ENCODE data around the gene GREB1. TPM values are rescaled to one million over a fixed set of nuclear protein-coding genes. Genes with fewer than 3 reads are reported as not detected.

GREB1 gene
- total RNA-seq, 4 donors from 2014 or later, result 3.0 to 6.1 (median 4.3) TPM

GRCh38 chr2:11512431-11512830 is 21.4 kb upstream of the GREB1 start:
- Histone ChIP-seq H3K36me3 (no peaks in the 10 kb centered on the region), H3K4me1 (no peaks in the 10 kb centered on the region), H3K4me3 (no peak overlapping the region), H3K27me3 (no peaks in the 10 kb centered on the region), H3K9me3 (no peaks in the 10 kb centered on the region), H3K27ac (no peak overlapping the region)
- no peak for TF ChIP-seq EP300 (IDR thresholded peaks at IDR 0.05)
- no peak for TF ChIP-seq POLR2A (IDR thresholded peaks at IDR 0.05)
- no peak for TF ChIP-seq POLR2AphosphoS5 (IDR thresholded peaks at IDR 0.05)
- TF ChIP-seq CTCF (IDR thresholded peaks at IDR 0.05), result no peak
- no peak for DNase-seq (ENCODE audit: low spot score in 2 of 2)
- WGBS, result 58% methylated on average over 5 of the region's 5 CpGs

- H3K36me3 ChIP-seq, result no peaks in the 10 kb centered on the region
- no peak overlapping the region for H3K27ac ChIP-seq
- H3K4me3 ChIP-seq, result no peak overlapping the region
- H3K27me3 ChIP-seq, result no peaks in the 10 kb centered on the region
- H3K4me1 ChIP-seq, result no peaks in the 10 kb centered on the region
- no peak for DNase-seq (ENCODE audit: low spot score in 2 of 2)
- H3K9me3 ChIP-seq, result no peaks in the 10 kb centered on the region
- 94% methylated on average over 5 of the region's 5 CpGs for WGBS
- no peak for TF ChIP-seq EP300 (IDR thresholded peaks at IDR 0.05)
- no peak for TF ChIP-seq CTCF (IDR thresholded peaks at IDR 0.05)
- no peak for TF ChIP-seq POLR2AphosphoS5 (IDR thresholded peaks at IDR 0.05)
- no peak for TF ChIP-seq POLR2A (IDR thresholded peaks at IDR 0.05)
These were observed 20.5 kb upstream of the GREB1 start for GRCh38 chr2:11513319-11513718.

- H3K27ac ChIP-seq, result no peak overlapping the region
- no peak for DNase-seq (ENCODE audit: low spot score in 2 of 2)
- no peaks in the 10 kb centered on the region for H3K27me3 ChIP-seq
- H3K4me3 ChIP-seq, result no peak overlapping the region
- WGBS, result 71% methylated on average over 3 of the region's 3 CpGs
- no peaks in the 10 kb centered on the region for H3K4me1 ChIP-seq
- no peaks in the 10 kb centered on the region for H3K9me3 ChIP-seq
- TF ChIP-seq POLR2AphosphoS5 (IDR thresholded peaks at IDR 0.05), result no peak
- no peak for TF ChIP-seq EP300 (IDR thresholded peaks at IDR 0.05)
- no peak for TF ChIP-seq CTCF (IDR thresholded peaks at IDR 0.05)
- TF ChIP-seq POLR2A (IDR thresholded peaks at IDR 0.05), result no peak
- H3K36me3 ChIP-seq, result no peaks in the 10 kb centered on the region
These were observed 19.6 kb upstream of the GREB1 start for GRCh38 chr2:11514081-11514730.

- DNase-seq (ENCODE audit: low spot score in 2 of 2), result no peak
- Histone ChIP-seq H3K36me3 (no peaks in the 10 kb centered on the region), H3K27me3 (no peaks in the 10 kb centered on the region), H3K9me3 (no peaks in the 10 kb centered on the region), H3K27ac (no peak overlapping the region), H3K4me1 (no peaks in the 10 kb centered on the region), H3K4me3 (no peak overlapping the region)
- WGBS, result 86% methylated on average over 6 of the region's 6 CpGs
- TF ChIP-seq POLR2A (IDR thresholded peaks at IDR 0.05) (no peak), EP300 (IDR thresholded peaks at IDR 0.05) (no peak), CTCF (IDR thresholded peaks at IDR 0.05) (no peak), POLR2AphosphoS5 (IDR thresholded peaks at IDR 0.05) (no peak)
These were observed 18.9 kb upstream of the GREB1 start for GRCh38 chr2:11514904-11515303.

GRCh38 chr2:11515490-11515981 is 18.3 kb upstream of the GREB1 start:
- WGBS, result 53% methylated on average over 6 of the region's 6 CpGs

More at GRCh38 chr2:11515490-11515981, 18.3 kb upstream of the GREB1 start:
- H3K4me1 ChIP-seq, result no peaks in the 10 kb centered on the region
- no peak for DNase-seq (ENCODE audit: low spot score in 2 of 2)
- TF ChIP-seq CTCF (IDR thresholded peaks at IDR 0.05) (no peak), POLR2AphosphoS5 (IDR thresholded peaks at IDR 0.05) (no peak), EP300 (IDR thresholded peaks at IDR 0.05) (no peak), POLR2A (IDR thresholded peaks at IDR 0.05) (no peak)
- H3K36me3 ChIP-seq, result no peaks in the 10 kb centered on the region
- H3K9me3 ChIP-seq, result no peaks in the 10 kb centered on the region
- no peaks in the 10 kb centered on the region for H3K27me3 ChIP-seq
- peak overlapping the region; percentile 38 for H3K27ac ChIP-seq
- H3K4me3 ChIP-seq, result no peak overlapping the region
